BJ (cell line): ENCODE measurements around the gene ADORA2B. TPM values are rescaled to one million over a fixed set of nuclear protein-coding genes. Genes with fewer than 3 reads are reported as not detected.
"Not testable (repeated sequence)": the region's sequence is repeated elsewhere in the genome, so short reads cannot be mapped to it uniquely, and the experiment has no call there.

Experiments used
- CTCF ChIA-PET: fragments of 350-600 bp; formaldehyde crosslinking; extraction: SDS; loops from one replicate; lab custom pipeline; 2021; ENCODE audit warnings: antibody characterized with exemption, inconsistent platforms; lab: Yijun Ruan, JAX
- POLR2A ChIA-PET: fragments of 300-600 bp; sonication (Branson Sonifier 250); formaldehyde crosslinking; extraction: SDS; loops from one replicate; lab custom pipeline; 2021; ENCODE audit warnings: antibody characterized with exemption; lab: Charles Lee
- DNase-seq: peaks from one replicate; pipeline ENCODE4 v3.0.0-alpha.2; 2011; ENCODE audit warnings: low read depth
- H3K27me3 ChIP-seq: 2 replicates; pipeline ENCODE4 v1.6.0; 2011; ENCODE audit warnings: low read length; ENCODE audit not compliant: control insufficient read depth, insufficient read depth
- H3K36me3 ChIP-seq: 2 replicates; pipeline ENCODE4 v1.5.1; 2011; ENCODE audit warnings: low read length; ENCODE audit not compliant: control insufficient read depth, insufficient read depth
- H3K4me3 ChIP-seq: 2 replicates; pipeline ENCODE4 v1.5.1; 2011; ENCODE audit warnings: low read depth, mild to moderate bottlenecking, control low read depth, low read length
- polyA plus RNA-seq: library from polyadenylated mRNA; depleted of rRNA; stranded (reverse); fragments of >200 nt; gene quantifications from 2 replicates; pipeline ENCODE4 v1.2.3, GENCODE V29; 2011
- TF ChIP-seq, protein P1 (sequence below): IDR thresholded peaks from 2 replicates; pipeline ENCODE4 v1.5.1; 2011; ENCODE audit warnings: low read depth, mild to moderate bottlenecking, control low read depth, inconsistent platforms, low read length, moderate library complexity; ENCODE audit not compliant: insufficient read depth

ADORA2B gene
- polyA plus RNA-seq, 1 experiment, result 10.5 TPM

GRCh38 chr17:15907290-15907689, 37.6 kb upstream of the ADORA2B start:
- CTCF ChIA-PET, result no interaction called here
- POLR2A ChIA-PET, result no interaction called here
- Histone ChIP-seq H3K27me3 (peaks cover 4% of the 10 kb centered on the region), H3K4me3 (no peak overlapping the region), H3K36me3 (no peaks in the 10 kb centered on the region)
- TF ChIP-seq, protein P1, sequence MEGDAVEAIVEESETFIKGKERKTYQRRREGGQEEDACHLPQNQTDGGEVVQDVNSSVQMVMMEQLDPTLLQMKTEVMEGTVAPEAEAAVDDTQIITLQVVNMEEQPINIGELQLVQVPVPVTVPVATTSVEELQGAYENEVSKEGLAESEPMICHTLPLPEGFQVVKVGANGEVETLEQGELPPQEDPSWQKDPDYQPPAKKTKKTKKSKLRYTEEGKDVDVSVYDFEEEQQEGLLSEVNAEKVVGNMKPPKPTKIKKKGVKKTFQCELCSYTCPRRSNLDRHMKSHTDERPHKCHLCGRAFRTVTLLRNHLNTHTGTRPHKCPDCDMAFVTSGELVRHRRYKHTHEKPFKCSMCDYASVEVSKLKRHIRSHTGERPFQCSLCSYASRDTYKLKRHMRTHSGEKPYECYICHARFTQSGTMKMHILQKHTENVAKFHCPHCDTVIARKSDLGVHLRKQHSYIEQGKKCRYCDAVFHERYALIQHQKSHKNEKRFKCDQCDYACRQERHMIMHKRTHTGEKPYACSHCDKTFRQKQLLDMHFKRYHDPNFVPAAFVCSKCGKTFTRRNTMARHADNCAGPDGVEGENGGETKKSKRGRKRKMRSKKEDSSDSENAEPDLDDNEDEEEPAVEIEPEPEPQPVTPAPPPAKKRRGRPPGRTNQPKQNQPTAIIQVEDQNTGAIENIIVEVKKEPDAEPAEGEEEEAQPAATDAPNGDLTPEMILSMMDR, result no peak
- no peak for DNase-seq

DNA sequence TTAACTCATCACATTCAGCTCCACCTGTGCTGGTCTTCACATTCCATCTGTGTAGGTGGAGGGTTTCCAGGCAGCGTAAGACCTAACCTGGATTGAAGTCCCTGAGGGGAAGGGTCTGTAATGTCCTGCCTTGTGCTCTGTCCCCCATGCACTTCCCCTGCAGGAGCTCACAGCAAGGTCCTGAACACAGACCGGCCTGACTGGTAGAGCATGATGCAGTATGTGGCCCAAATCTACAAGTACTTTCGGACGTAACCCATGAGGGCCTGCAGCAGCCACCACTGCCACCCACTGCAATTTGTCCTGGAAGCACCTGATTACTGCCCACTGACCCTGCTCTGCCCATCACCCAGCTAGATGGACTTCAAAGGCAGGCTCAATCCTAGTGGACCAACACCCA, 36.6 kb upstream of the ADORA2B start:
- no peak overlapping the region for H3K4me3 ChIP-seq
- no peak for DNase-seq
- CTCF ChIA-PET, result no interaction called here
- no peaks in the 10 kb centered on the region for H3K36me3 ChIP-seq
- POLR2A ChIA-PET, result no interaction called here
- TF ChIP-seq, protein P1, result no peak
- H3K27me3 ChIP-seq, result peaks cover 4% of the 10 kb centered on the region

- H3K36me3 ChIP-seq, result no peaks in the 10 kb centered on the region
- peaks cover 4% of the 10 kb centered on the region for H3K27me3 ChIP-seq
- no peak overlapping the region for H3K4me3 ChIP-seq
- no peak for DNase-seq
- POLR2A ChIA-PET, result no interaction called here
- CTCF ChIA-PET, result no interaction called here
- TF ChIP-seq, protein P1, result no peak
These were observed 35.4 kb upstream of the ADORA2B start for GRCh38 chr17:15909481-15909991.

DNA sequence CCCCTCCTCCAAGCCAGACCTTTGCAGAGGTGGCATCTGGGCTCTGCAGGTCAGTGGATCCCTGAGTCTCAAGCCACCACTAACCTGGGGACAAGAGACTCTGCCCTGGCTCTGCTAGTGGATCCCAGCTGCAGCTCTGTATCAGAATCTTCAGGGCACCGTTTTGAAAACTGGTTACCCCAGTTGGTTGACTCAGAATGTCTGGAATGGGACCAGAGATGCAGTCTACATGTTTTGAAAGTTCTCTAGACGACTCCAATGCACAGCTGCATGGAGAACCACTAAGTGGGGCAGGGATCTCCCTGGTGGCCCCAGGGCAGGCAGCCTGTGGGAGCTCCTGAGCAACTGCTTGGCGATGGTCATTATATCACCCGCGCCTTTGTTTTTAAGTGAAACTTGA, 34.1 kb upstream of the ADORA2B start:
- ChIA-PET POLR2A (no interaction called here), CTCF (interaction anchor here (0.9 to 1.5 kb wide), 2 partner anchors 17 to 30 kb away, joined by 4 to 5 read pairs; no protein-coding TSS in a partner anchor)
- Histone ChIP-seq H3K4me3 (no peak overlapping the region), H3K36me3 (no peaks in the 10 kb centered on the region), H3K27me3 (peaks cover 4% of the 10 kb centered on the region)
- TF ChIP-seq, protein P1, result no peak
- no peak for DNase-seq

GRCh38 chr17:15911701-15912100, 33.2 kb upstream of the ADORA2B start:
- H3K27me3 ChIP-seq, POLR2A ChIA-PET, DNase-seq, H3K4me3 ChIP-seq, H3K36me3 ChIP-seq: not testable (repeated sequence)
- CTCF ChIA-PET, result interaction anchor here (1.5 kb wide), 1 partner anchor 31 kb away, joined by 5 read pairs; no protein-coding TSS in a partner anchor

DNA sequence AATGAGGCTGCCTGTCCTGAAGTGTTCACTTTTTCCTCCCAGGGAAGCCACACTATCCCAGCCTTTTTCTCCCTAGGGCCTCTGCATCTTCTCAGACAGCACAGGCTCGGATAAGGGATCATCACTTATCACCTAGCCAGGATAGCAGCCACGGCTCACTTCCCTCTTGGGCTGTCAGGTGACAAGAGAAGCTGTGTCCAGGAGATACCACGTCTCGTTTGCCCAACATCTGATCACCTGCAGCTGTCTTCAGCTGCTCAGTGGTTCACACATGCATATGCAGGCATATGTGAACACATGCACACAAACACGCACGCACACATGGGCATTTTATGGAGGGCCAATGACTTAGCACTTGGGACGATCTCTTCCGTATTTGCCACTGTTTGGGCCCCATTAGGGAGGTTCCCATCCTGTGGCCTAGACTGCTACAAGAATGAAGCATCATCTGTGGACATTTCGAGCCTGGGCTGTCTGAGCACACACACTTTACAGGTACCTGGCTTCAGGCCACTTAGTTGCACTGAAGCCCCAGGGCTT, 32.4 kb upstream of the ADORA2B start:
- ChIA-PET POLR2A (no interaction called here), CTCF (no interaction called here)
- no peaks in the 10 kb centered on the region for H3K36me3 ChIP-seq
- TF ChIP-seq, protein P1, result no peak
- H3K27me3 ChIP-seq, result peaks cover 10% of the 10 kb centered on the region
- no peak overlapping the region for H3K4me3 ChIP-seq
- DNase-seq, result no peak
